Measurements from ENCODE around the gene ADAT1. TPM values are rescaled to one million over a fixed set of nuclear protein-coding genes. Genes with fewer than 3 reads are reported as not detected.

The ADAT1 gene
- total and polyA plus RNA-seq, 2 of the 13 experiments (the other 11 are each of a cell fraction or from before 2014, with no cell fraction given) = 18.4 to 40.8 TPM

DNA sequence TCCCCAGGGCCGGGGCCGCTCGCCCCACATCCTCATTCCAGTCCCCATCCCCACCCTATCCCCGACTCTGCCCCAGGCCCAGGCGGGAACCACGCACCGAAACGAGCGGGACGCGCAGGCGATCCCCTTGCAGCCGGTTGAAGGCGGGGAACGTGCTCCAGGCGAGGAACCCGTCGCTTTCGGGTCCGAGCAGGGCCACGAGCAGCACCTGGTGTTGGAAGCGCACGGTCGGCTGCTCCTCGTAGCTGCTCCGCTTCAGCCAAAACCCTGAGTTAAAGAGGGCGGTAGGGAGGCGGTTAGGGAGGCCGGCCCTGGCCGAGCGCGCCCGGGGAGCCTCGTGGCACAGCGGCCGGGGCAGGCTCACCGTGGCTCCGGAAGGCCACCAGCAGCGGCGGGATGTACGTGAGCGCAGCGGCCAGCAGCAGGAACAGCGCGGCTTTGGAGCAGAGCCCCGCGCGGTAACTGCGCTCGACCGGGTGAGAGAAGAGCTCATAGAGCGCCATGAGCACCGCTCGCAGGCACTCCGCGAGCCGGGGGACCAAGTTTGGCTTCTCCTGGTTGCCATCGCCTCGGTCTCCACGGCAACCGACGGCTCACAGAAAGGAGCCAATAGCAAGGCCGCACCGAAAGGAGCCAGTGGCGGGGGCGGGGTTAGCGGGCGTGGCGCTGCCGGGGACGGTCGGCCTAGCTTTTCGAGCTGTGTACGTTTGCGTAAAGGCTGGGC lies 67.2 kb downstream of the ADAT1 start, which contains the start of gene TMEM231 (continued):
- TF ChIP-seq, protein P1, sequence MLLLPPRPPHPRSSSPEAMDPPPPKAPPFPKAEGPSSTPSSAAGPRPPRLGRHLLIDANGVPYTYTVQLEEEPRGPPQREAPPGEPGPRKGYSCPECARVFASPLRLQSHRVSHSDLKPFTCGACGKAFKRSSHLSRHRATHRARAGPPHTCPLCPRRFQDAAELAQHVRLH (CRISPR knock-in tag; IDR thresholded peaks at IDR 0.05; ENCODE audit: borderline replicate concordance, low read depth) = peak; percentile 42; the same call in 1 of the 2 replicates
- TF ChIP-seq GTF3A (CRISPR knock-in tag; conservative IDR thresholded peaks at IDR 0.05) (0 out of 2 replicates have a peak, but pooled peaks have one; percentile 62), SOX6 (IDR thresholded peaks at IDR 0.05) (no peak), SOX6 (CRISPR knock-in tag; IDR thresholded peaks at IDR 0.05) (peak; percentile 19), ZNF891 (CRISPR knock-in tag; IDR thresholded peaks at IDR 0.05) (peak; percentile 55), FOSL1 (CRISPR knock-in tag; IDR thresholded peaks at IDR 0.05; ENCODE audit: borderline replicate concordance) (no peak), IRF2 (CRISPR knock-in tag; IDR thresholded peaks at IDR 0.05) (peak; percentile 62), RFX5 (IDR thresholded peaks at IDR 0.05; ENCODE audit: low read depth, low read length) (peak; percentile 95), ZNF761 (CRISPR knock-in tag; conservative IDR thresholded peaks at IDR 0.05) (no peak; the same call in 1 of the 2 replicates), CBX1 (IDR thresholded peaks at IDR 0.05; ENCODE audit: low read depth) (no peak)
- TF ChIP-seq, protein P2, sequence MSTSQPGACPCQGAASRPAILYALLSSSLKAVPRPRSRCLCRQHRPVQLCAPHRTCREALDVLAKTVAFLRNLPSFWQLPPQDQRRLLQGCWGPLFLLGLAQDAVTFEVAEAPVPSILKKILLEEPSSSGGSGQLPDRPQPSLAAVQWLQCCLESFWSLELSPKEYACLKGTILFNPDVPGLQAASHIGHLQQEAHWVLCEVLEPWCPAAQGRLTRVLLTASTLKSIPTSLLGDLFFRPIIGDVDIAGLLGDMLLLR (CRISPR knock-in tag; IDR thresholded peaks at IDR 0.05) = peak; percentile 92

- under 1% methylated on average over 24 of the region's 26 CpGs for WGBS (ENCODE audit: low lambda C conversion rate)
- in situ Hi-C loops (cut with HindIII; ENCODE audit: extremely low pct_ligation_motif_present, low pct_unique_long_range_greater_than_20kb) = no loop called here
- FAIRE-seq (peak; percentile 92), DNase-seq (ENCODE audit: low spot score) (peak; percentile 89), ATAC-seq (peak; percentile 89)
- no peak overlapping the region for H3K27ac ChIP-seq (ENCODE audit: extremely low read length, insufficient read depth, low read length)
- H2AFZ ChIP-seq (ENCODE audit: low read length) = peak overlapping the region; percentile 61
- intact Hi-C loops (cut with micrococcal nuclease; ENCODE audit: unreplicated experiment) = loop anchor here (1.0 to 5.0 kb wide), 4 partner anchors 33 to 89 kb away; partner anchors contain the start of gene ADAT1
- no peaks in the 10 kb centered on the region for H3K9me3 ChIP-seq (ENCODE audit: low read length)
- no TSS peak for BruUV-seq (replicated peaks)
- no peaks in the 10 kb centered on the region for H3K36me3 ChIP-seq (replicated peaks in 1 of 2; ENCODE audit: control insufficient read depth in 1 of 2, insufficient read depth in 2 of 2, low read length in 2 of 2)
- H4K20me1 ChIP-seq (ENCODE audit: insufficient read depth, low read length) = no peaks in the 10 kb centered on the region
- peaks cover 0 to 7% of the 10 kb centered on the region in 2 experiments; a peak in 2 of 5 replicates for H3K27me3 ChIP-seq (ENCODE audit: control insufficient read depth in 1 of 2, insufficient read depth in 2 of 2, low read length in 2 of 2)
- ChIA-PET POLR2A (interaction anchor here (1.2 to 3.2 kb wide), 4 partner anchors 11 to 249 kb away, joined by 3 to 27 read pairs (median 12); partner anchors contain the start of genes GABARAPL2, KARS1 and TERF2IP), CTCF (ENCODE audit: low intra/inter-chr PET ratio, low total read pairs) (interaction anchor here (1.0 kb wide), 1 partner anchor 91 kb away, joined by 3 read pairs; the partner anchor contains the start of gene TMEM170A)
- H3K9ac ChIP-seq (ENCODE audit: insufficient read depth, low read depth, low read length) = peak overlapping the region; percentile 53
- H3K4me2 ChIP-seq (ENCODE audit: low read depth, low read length) = peak overlapping the region; percentile 100
- H3K79me2 ChIP-seq (ENCODE audit: insufficient read depth, low read length) = no peaks in the 10 kb centered on the region
- peaks cover 33% of the 10 kb centered on the region for H3K4me1 ChIP-seq (ENCODE audit: insufficient read depth, low read length)
- peak overlapping the region; percentile 68 to 85 (median 70) for H3K4me3 ChIP-seq (replicated peaks in 1 of 3; ENCODE audit: insufficient read depth in 1 of 3, low read depth in 2 of 3, low read length in 3 of 3)
- TF ChIP-seq ZNF589 (CRISPR knock-in tag; conservative IDR thresholded peaks at IDR 0.05) = no peak
- TF ChIP-seq LRRFIP1 (CRISPR knock-in tag; conservative IDR thresholded peaks at IDR 0.05) = no peak
- 0 out of 2 replicates have a peak, but pooled peaks have one; percentile 10 for TF ChIP-seq ZNF354B (CRISPR knock-in tag; IDR thresholded peaks at IDR 0.05)
- no peak for TF ChIP-seq MIER2 (CRISPR knock-in tag; IDR thresholded peaks at IDR 0.05)
- TF ChIP-seq SMARCC2 (IDR thresholded peaks at IDR 0.05) = no peak
- TF ChIP-seq, protein P3, sequence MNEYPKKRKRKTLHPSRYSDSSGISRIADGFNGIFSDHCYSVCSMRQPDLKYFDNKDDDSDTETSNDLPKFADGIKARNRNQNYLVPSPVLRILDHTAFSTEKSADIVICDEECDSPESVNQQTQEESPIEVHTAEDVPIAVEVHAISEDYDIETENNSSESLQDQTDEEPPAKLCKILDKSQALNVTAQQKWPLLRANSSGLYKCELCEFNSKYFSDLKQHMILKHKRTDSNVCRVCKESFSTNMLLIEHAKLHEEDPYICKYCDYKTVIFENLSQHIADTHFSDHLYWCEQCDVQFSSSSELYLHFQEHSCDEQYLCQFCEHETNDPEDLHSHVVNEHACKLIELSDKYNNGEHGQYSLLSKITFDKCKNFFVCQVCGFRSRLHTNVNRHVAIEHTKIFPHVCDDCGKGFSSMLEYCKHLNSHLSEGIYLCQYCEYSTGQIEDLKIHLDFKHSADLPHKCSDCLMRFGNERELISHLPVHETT (CRISPR knock-in tag; conservative IDR thresholded peaks at IDR 0.05) = 0 out of 2 replicates have a peak, but pooled peaks have one; percentile 53
- peak; percentile 61; the same call in 1 of the 2 replicates for TF ChIP-seq KDM2A (CRISPR knock-in tag; IDR thresholded peaks at IDR 0.05; ENCODE audit: borderline replicate concordance, low read depth)
Observed at GRCh38 chr16:75555213-75555706, 67.8 kb downstream of the ADAT1 start.
